ENCODE data around the gene MTCH2.

DNA sequence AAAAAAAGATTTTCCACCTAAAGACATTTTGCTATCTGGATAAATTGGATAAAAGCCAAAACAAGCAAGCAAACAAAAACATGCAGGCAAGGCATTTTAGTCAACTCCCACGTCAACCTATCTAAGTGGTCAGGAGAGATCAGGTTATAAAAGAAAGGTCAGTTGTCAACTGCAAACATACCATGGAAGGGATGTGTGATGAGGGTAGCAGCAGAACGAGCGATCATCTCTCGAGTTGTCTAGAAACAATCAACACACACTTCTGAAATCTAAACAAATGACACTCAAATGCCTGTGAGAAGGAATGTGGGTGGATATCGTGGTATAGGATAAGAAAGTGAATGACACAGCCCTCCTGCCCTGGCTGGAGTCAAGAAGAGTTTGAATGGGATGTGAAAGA lies 10.9 kb downstream of the MTCH2 start:
- TF ChIP-seq, protein P1, sequence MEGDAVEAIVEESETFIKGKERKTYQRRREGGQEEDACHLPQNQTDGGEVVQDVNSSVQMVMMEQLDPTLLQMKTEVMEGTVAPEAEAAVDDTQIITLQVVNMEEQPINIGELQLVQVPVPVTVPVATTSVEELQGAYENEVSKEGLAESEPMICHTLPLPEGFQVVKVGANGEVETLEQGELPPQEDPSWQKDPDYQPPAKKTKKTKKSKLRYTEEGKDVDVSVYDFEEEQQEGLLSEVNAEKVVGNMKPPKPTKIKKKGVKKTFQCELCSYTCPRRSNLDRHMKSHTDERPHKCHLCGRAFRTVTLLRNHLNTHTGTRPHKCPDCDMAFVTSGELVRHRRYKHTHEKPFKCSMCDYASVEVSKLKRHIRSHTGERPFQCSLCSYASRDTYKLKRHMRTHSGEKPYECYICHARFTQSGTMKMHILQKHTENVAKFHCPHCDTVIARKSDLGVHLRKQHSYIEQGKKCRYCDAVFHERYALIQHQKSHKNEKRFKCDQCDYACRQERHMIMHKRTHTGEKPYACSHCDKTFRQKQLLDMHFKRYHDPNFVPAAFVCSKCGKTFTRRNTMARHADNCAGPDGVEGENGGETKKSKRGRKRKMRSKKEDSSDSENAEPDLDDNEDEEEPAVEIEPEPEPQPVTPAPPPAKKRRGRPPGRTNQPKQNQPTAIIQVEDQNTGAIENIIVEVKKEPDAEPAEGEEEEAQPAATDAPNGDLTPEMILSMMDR (IDR thresholded peaks at IDR 0.05) = no peak
- no peak for TF ChIP-seq POLR2A (IDR thresholded peaks at IDR 0.05)

Data from testis (tissue), 2 donors.